ENCODE data around the gene TMEM184B.

The TMEM184B gene

GRCh38 chr22:38250643-38251340 is 22.0 kb downstream of the TMEM184B start:
- no peaks in the 10 kb centered on the region for H3K27me3 ChIP-seq
- DNase-seq: no peak
- H3K4me1 ChIP-seq: peaks cover 6 to 88% (median 53%) of the 10 kb centered on the region in 4 donors
- peak overlapping the region; percentile 43 to 65 for H3K27ac ChIP-seq
- no peak overlapping the region for H3K4me3 ChIP-seq
- intact Hi-C loops (cut with DNase I; ENCODE audit: low total_unique reads): no loop called here
- TF ChIP-seq, protein P1, sequence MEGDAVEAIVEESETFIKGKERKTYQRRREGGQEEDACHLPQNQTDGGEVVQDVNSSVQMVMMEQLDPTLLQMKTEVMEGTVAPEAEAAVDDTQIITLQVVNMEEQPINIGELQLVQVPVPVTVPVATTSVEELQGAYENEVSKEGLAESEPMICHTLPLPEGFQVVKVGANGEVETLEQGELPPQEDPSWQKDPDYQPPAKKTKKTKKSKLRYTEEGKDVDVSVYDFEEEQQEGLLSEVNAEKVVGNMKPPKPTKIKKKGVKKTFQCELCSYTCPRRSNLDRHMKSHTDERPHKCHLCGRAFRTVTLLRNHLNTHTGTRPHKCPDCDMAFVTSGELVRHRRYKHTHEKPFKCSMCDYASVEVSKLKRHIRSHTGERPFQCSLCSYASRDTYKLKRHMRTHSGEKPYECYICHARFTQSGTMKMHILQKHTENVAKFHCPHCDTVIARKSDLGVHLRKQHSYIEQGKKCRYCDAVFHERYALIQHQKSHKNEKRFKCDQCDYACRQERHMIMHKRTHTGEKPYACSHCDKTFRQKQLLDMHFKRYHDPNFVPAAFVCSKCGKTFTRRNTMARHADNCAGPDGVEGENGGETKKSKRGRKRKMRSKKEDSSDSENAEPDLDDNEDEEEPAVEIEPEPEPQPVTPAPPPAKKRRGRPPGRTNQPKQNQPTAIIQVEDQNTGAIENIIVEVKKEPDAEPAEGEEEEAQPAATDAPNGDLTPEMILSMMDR (IDR thresholded peaks at IDR 0.05): no peak
- no peaks in the 10 kb centered on the region for H3K9me3 ChIP-seq
- peaks cover 3 to 20% (median 4%) of the 10 kb centered on the region in 3 donors for H3K36me3 ChIP-seq

DNA sequence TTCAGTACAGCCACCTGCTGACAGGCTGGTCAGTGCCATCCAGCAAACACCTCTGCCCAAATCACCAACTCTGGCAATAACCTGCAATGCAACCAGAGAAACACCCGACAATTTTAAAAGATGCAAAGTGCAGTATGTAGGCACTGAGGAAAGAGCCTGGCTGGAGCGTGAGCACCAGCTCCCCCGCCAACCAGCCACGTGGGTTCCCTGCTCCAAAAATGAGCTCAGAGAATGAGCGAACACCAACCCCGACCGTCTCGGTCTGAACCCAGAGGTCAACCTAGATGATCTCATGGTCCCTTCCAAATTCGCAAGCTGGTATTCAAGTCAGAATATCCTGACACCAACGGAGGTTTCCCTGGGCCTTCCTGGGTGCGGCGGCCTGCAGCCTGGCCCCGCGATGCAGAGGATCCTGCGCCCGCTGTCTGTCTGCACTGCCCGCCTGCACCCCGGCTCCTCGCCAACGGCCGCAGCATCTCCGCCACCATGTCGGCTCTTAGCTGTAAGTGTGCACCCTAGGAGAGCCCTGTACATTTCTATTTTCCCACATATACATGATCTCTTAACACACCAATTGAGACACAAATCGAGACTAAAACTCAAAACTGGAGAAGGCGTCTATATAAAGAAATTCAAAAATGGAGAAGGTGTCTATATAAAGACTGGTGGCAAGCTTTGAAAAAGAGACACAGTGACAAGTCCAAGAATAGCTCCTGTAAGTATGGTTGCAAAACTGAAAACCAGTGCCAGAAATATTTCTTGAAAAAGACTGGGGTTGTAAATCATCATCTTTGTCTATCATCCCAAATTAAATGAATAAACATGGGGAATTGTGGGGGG is 22.8 kb downstream of the TMEM184B start:
- peak in 1 of 2 donors; percentile 83 for DNase-seq
- intact Hi-C loops (cut with DNase I; ENCODE audit: low total_unique reads): loop anchor here (5.0 kb wide), 1 partner anchor 48 kb away; the partner anchor contains the start of gene MAFF
- no peaks in the 10 kb centered on the region for H3K27me3 ChIP-seq
- H3K4me3 ChIP-seq: peak overlapping the region; percentile 19 to 35
- H3K27ac ChIP-seq: peak overlapping the region; percentile 43 to 65
- TF ChIP-seq, protein P1 (IDR thresholded peaks at IDR 0.05): no peak
- peaks cover 8 to 28% (median 12%) of the 10 kb centered on the region in 3 donors for H3K36me3 ChIP-seq
- H3K4me1 ChIP-seq: peaks cover 6 to 84% (median 55%) of the 10 kb centered on the region in 4 donors
- H3K9me3 ChIP-seq: no peaks in the 10 kb centered on the region

DNA sequence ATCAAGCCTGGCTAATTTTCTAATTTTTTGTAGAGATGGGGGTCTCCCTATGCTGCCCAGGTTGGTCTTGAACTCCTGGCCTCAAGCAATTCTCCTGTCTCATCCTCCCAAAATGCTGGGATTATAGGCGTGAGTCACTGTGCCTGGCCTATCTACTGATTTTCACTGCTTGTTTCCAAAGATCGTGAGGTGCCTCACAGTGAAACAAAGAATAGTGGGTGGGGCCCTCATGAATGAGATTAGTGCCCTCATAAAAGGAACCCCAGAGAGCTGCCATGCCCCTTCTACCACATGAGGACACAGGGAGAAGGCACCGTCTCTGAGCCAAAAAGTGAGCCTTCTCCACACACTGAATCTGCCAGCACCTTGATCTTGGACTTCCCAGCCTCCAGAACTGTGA is 23.5 kb downstream of the TMEM184B start:
- TF ChIP-seq, protein P1 (IDR thresholded peaks at IDR 0.05): no peak
- Histone ChIP-seq H3K27me3 (no peaks in the 10 kb centered on the region), H3K4me1 (peaks cover 6 to 77% (median 51%) of the 10 kb centered on the region in 4 donors), H3K27ac (peak overlapping the region; percentile 43 to 65), H3K36me3 (peaks cover 8 to 35% (median 19%) of the 10 kb centered on the region in 3 donors), H3K4me3 (no peak overlapping the region), H3K9me3 (no peaks in the 10 kb centered on the region)
- DNase-seq: no peak
- intact Hi-C loops (cut with DNase I; ENCODE audit: low total_unique reads): loop anchor here (5.0 kb wide), 1 partner anchor 47 kb away; the partner anchor contains the start of gene MAFF

GRCh38 chr22:38248280-38248679 is 24.5 kb downstream of the TMEM184B start:
- no peak overlapping the region for H3K4me3 ChIP-seq
- H3K36me3 ChIP-seq: peaks cover 8 to 43% (median 28%) of the 10 kb centered on the region in 3 donors
- intact Hi-C loops (cut with DNase I; ENCODE audit: low total_unique reads): loop anchor here (5.0 kb wide), 1 partner anchor 46 kb away; the partner anchor contains the start of gene MAFF
- DNase-seq: no peak
- H3K9me3 ChIP-seq: no peaks in the 10 kb centered on the region
- peaks cover 6 to 78% (median 59%) of the 10 kb centered on the region in 4 donors for H3K4me1 ChIP-seq
- H3K27me3 ChIP-seq: no peaks in the 10 kb centered on the region
- peak overlapping the region; percentile 65 to 83 for H3K27ac ChIP-seq
- TF ChIP-seq, protein P1 (IDR thresholded peaks at IDR 0.05): no peak

- Histone ChIP-seq H3K9me3 (no peaks in the 10 kb centered on the region), H3K27me3 (no peaks in the 10 kb centered on the region), H3K4me3 (no peak overlapping the region), H3K27ac (peak overlapping the region; percentile 78 to 83), H3K4me1 (peaks cover 6 to 84% (median 63%) of the 10 kb centered on the region in 4 donors), H3K36me3 (peaks cover 8 to 46% (median 28%) of the 10 kb centered on the region in 3 donors)
- intact Hi-C loops (cut with DNase I; ENCODE audit: low total_unique reads): loop anchor here (5.0 kb wide), 1 partner anchor 45 kb away; the partner anchor contains the start of gene MAFF
- DNase-seq: no peak
- TF ChIP-seq, protein P1 (IDR thresholded peaks at IDR 0.05): no peak
These were observed 25.1 kb downstream of the TMEM184B start for GRCh38 chr22:38247713-38248112.

Data from tibial artery (tissue), 4 donors.